Activated naive CD4-positive, alpha-beta T cell treated with anti-CD3 and anti-CD28 coated beads for 36 hours (primary cell): ENCODE measurements around the gene CUX1. TPM values are rescaled to one million over a fixed set of nuclear protein-coding genes. Genes with fewer than 3 reads are reported as not detected.
"Not testable (repeated sequence)": the region's sequence is repeated elsewhere in the genome, so short reads cannot be mapped to it uniquely, and the experiment has no call there.

Experiments
- CTCF ChIA-PET: fragments of 350-600 bp; sonication (Branson Sonifier 250); formaldehyde crosslinking; loops from one replicate; lab custom pipeline; 2021; ENCODE audit warnings: antibody characterized with exemption; lab: Charles Lee
- DNase-seq: peaks from one replicate; pipeline ENCODE4 v3.0.0-alpha.2; 2020
- H3K27ac Mint-ChIP-seq: one replicate; pipeline ENCODE4 v1.8.0; 2021; ENCODE audit warnings: mild to moderate bottlenecking, mixed read lengths
- H3K27me3 Mint-ChIP-seq: one replicate; pipeline ENCODE4 v1.8.0; 2021; ENCODE audit warnings: low read depth, mixed read lengths
- H3K36me3 Mint-ChIP-seq: one replicate; pipeline ENCODE4 v1.8.0; 2021; ENCODE audit warnings: low read depth, mixed read lengths
- H3K4me1 Mint-ChIP-seq: one replicate; pipeline ENCODE4 v1.8.0; 2021; ENCODE audit warnings: low read depth, mixed read lengths
- H3K4me3 Mint-ChIP-seq: one replicate; pipeline ENCODE4 v1.8.0; 2021; ENCODE audit warnings: mild to moderate bottlenecking, moderate library complexity, mixed read lengths
- H3K9me3 Mint-ChIP-seq: one replicate; pipeline ENCODE4 v1.8.0; 2021; ENCODE audit warnings: mixed read lengths
- intact Hi-C: fragments of 100-400 bp; cut with micrococcal nuclease; formaldehyde crosslinking; loops from one replicate; pipeline ENCODE4 v1.15.1; 2023
- total RNA-seq, 2 experiments: library from RNA; stranded (reverse); gene quantifications; one replicate each; pipeline ENCODE4 v1.2.3, GENCODE V29; 2021

The CUX1 gene
- total RNA-seq, 2 experiments from 2014 or later, result 22.2 to 25.5 TPM

GRCh38 chr7:101862280-101863220 is 45.1 kb downstream of the CUX1 start:
- Mint-ChIP-seq H3K27me3 (no peaks in the 10 kb centered on the region), H3K4me1 (peaks cover 7% of the 10 kb centered on the region), H3K27ac (no peak overlapping the region), H3K9me3 (no peaks in the 10 kb centered on the region), H3K36me3 (no peaks in the 10 kb centered on the region), H3K4me3 (no peak overlapping the region)
- DNase-seq, result no peak
- CTCF ChIA-PET, result no interaction called here
- intact Hi-C loops, result no loop called here

- CTCF ChIA-PET, result no interaction called here
- Mint-ChIP-seq H3K27me3 (no peaks in the 10 kb centered on the region), H3K27ac (no peak overlapping the region), H3K9me3 (no peaks in the 10 kb centered on the region), H3K36me3 (no peaks in the 10 kb centered on the region), H3K4me3 (no peak overlapping the region), H3K4me1 (peaks cover 2% of the 10 kb centered on the region)
- DNase-seq, result no peak
- intact Hi-C loops, result no loop called here
These were observed 46.2 kb downstream of the CUX1 start for GRCh38 chr7:101863598-101863997.

- H3K9me3 Mint-ChIP-seq, result no peaks in the 10 kb centered on the region
- H3K4me1 Mint-ChIP-seq, result peaks cover 2% of the 10 kb centered on the region
- H3K27me3 Mint-ChIP-seq, result no peaks in the 10 kb centered on the region
These were observed 46.6 kb downstream of the CUX1 start for GRCh38 chr7:101864039-101864438.

GRCh38 chr7:101865031-101865430 is 47.6 kb downstream of the CUX1 start:
- DNase-seq, result no peak
- no peak overlapping the region for H3K4me3 Mint-ChIP-seq
- intact Hi-C loops, result no loop called here
- no peak overlapping the region for H3K27ac Mint-ChIP-seq
- H3K4me1 Mint-ChIP-seq, result peaks cover 9% of the 10 kb centered on the region
- H3K27me3 Mint-ChIP-seq, result no peaks in the 10 kb centered on the region
- H3K36me3 Mint-ChIP-seq, result no peaks in the 10 kb centered on the region
- no peaks in the 10 kb centered on the region for H3K9me3 Mint-ChIP-seq
- CTCF ChIA-PET, result interaction anchor here (0.5 kb wide), 1 partner anchor 557 kb away, joined by 3 read pairs; no protein-coding TSS in a partner anchor

More at GRCh38 chr7:101864039-101864438, 46.6 kb downstream of the CUX1 start:
- H3K27ac Mint-ChIP-seq, result no peak overlapping the region
- DNase-seq, result no peak
- intact Hi-C loops, result no loop called here
- H3K36me3 Mint-ChIP-seq, result no peaks in the 10 kb centered on the region
- CTCF ChIA-PET, result no interaction called here
- no peak overlapping the region for H3K4me3 Mint-ChIP-seq

- CTCF ChIA-PET, result interaction anchor here (0.5 kb wide), 1 partner anchor 556 kb away, joined by 3 read pairs; no protein-coding TSS in a partner anchor
- H3K4me3 Mint-ChIP-seq, result no peak overlapping the region
These were observed 48.0 kb downstream of the CUX1 start for GRCh38 chr7:101865455-101865854.

GRCh38 chr7:101866328-101866727 is 48.9 kb downstream of the CUX1 start:
- H3K36me3 Mint-ChIP-seq, result no peaks in the 10 kb centered on the region
- intact Hi-C loops, result no loop called here
- peaks cover 11% of the 10 kb centered on the region for H3K4me1 Mint-ChIP-seq
- no peaks in the 10 kb centered on the region for H3K27me3 Mint-ChIP-seq
- H3K9me3 Mint-ChIP-seq, result no peaks in the 10 kb centered on the region
- DNase-seq, result no peak
- no peak overlapping the region for H3K4me3 Mint-ChIP-seq
- H3K27ac Mint-ChIP-seq, result no peak overlapping the region
- CTCF ChIA-PET, result interaction anchor here (0.9 kb wide), 1 partner anchor 10 kb away, joined by 3 read pairs; no protein-coding TSS in a partner anchor

More at GRCh38 chr7:101865455-101865854, 48.0 kb downstream of the CUX1 start:
- peaks cover 11% of the 10 kb centered on the region for H3K4me1 Mint-ChIP-seq
- no peaks in the 10 kb centered on the region for H3K36me3 Mint-ChIP-seq
- H3K9me3 Mint-ChIP-seq, result no peaks in the 10 kb centered on the region
- intact Hi-C loops, result no loop called here
- no peak for DNase-seq
- no peaks in the 10 kb centered on the region for H3K27me3 Mint-ChIP-seq
- H3K27ac Mint-ChIP-seq, result no peak overlapping the region

GRCh38 chr7:101867265-101867664 is 49.8 kb downstream of the CUX1 start:
- intact Hi-C loops, result no loop called here
- Mint-ChIP-seq H3K4me1 (peaks cover 11% of the 10 kb centered on the region), H3K4me3 (no peak overlapping the region), H3K27ac (no peak overlapping the region), H3K9me3 (no peaks in the 10 kb centered on the region), H3K27me3 (no peaks in the 10 kb centered on the region), H3K36me3 (no peaks in the 10 kb centered on the region)
- no peak for DNase-seq
- CTCF ChIA-PET, result interaction anchor here (0.9 kb wide), 1 partner anchor 10 kb away, joined by 3 read pairs; no protein-coding TSS in a partner anchor

- H3K27ac Mint-ChIP-seq, H3K27me3 Mint-ChIP-seq, CTCF ChIA-PET, H3K36me3 Mint-ChIP-seq, H3K9me3 Mint-ChIP-seq, DNase-seq, intact Hi-C loops, H3K4me3 Mint-ChIP-seq: not testable (repeated sequence)
- peaks cover 11% of the 10 kb centered on the region for H3K4me1 Mint-ChIP-seq
These were observed 50.3 kb downstream of the CUX1 start for GRCh38 chr7:101867681-101868080.

- CTCF ChIA-PET, result no interaction called here
- intact Hi-C loops, result no loop called here
- no peaks in the 10 kb centered on the region for H3K27me3 Mint-ChIP-seq
- DNase-seq, result no peak
- H3K36me3 Mint-ChIP-seq, result no peaks in the 10 kb centered on the region
- H3K4me1 Mint-ChIP-seq, result peaks cover 11% of the 10 kb centered on the region
- H3K27ac Mint-ChIP-seq, result no peak overlapping the region
- no peaks in the 10 kb centered on the region for H3K9me3 Mint-ChIP-seq
- H3K4me3 Mint-ChIP-seq, result no peak overlapping the region
These were observed 50.9 kb downstream of the CUX1 start for GRCh38 chr7:101868191-101868950.

GRCh38 chr7:101869026-101869900 is 51.8 kb downstream of the CUX1 start:
- DNase-seq, result no peak
- Mint-ChIP-seq H3K4me3 (no peak overlapping the region), H3K27ac (no peak overlapping the region), H3K36me3 (no peaks in the 10 kb centered on the region), H3K4me1 (peaks cover 11% of the 10 kb centered on the region), H3K9me3 (no peaks in the 10 kb centered on the region), H3K27me3 (no peaks in the 10 kb centered on the region)
- intact Hi-C loops, result no loop called here
- CTCF ChIA-PET, result no interaction called here

- Mint-ChIP-seq H3K36me3 (no peaks in the 10 kb centered on the region), H3K27me3 (no peaks in the 10 kb centered on the region), H3K4me3 (no peak overlapping the region), H3K4me1 (peaks cover 11% of the 10 kb centered on the region), H3K27ac (no peak overlapping the region), H3K9me3 (no peaks in the 10 kb centered on the region)
- intact Hi-C loops, result no loop called here
- CTCF ChIA-PET, result interaction anchor here (1.0 kb wide), 1 partner anchor 30 kb away, joined by 3 read pairs; no protein-coding TSS in a partner anchor
- DNase-seq, result no peak
These were observed 52.5 kb downstream of the CUX1 start for GRCh38 chr7:101869901-101870290.
